Daoy (cell line): Measurements from ENCODE around the gene NME8. TPM values are rescaled to one million over a fixed set of nuclear protein-coding genes. Genes with fewer than 3 reads are reported as not detected.

ENCODE experiments used
- DNase-seq: peaks from one replicate; pipeline ENCODE4 v3.0.0-alpha.2; 2015; ENCODE audit warnings: low read depth
- total RNA-seq: library from RNA; depleted of rRNA; stranded (reverse); fragments of >200 nt; shearing (Covaris generic); gene quantifications from 2 replicates; pipeline ENCODE4 v1.2.3, GENCODE V29; 2014; rRNA removed

Gene NME8
- total RNA-seq, 1 experiment from 2014 or later: not detected

- no peak for DNase-seq
These were observed 84.1 kb downstream of the NME8 start for GRCh38 chr7:37932543-37932942.

- DNase-seq: no peak
These were observed 84.7 kb downstream of the NME8 start for GRCh38 chr7:37933018-37933566.

- peak; percentile 73 for DNase-seq
These were observed 94.7 kb downstream of the NME8 start for GRCh38 chr7:37942934-37943610.

GRCh38 chr7:37943905-37944736 lies 95.7 kb downstream of the NME8 start:
- DNase-seq: peak; percentile 40

- no peak for DNase-seq
These were observed 96.3 kb downstream of the NME8 start for GRCh38 chr7:37944737-37945054.

- DNase-seq: peak; percentile 39
These were observed 96.9 kb downstream of the NME8 start for GRCh38 chr7:37945336-37945735.

GRCh38 chr7:37947138-37947940 lies 98.9 kb downstream of the NME8 start:
- no peak for DNase-seq

GRCh38 chr7:37947941-37948210 lies 99.5 kb downstream of the NME8 start:
- no peak for DNase-seq

Other genes starting within 250 kb of the NME8 start
- not detected in 2 replicates for gene GPR141, start 164.8 kb upstream of the NME8 start, total RNA-seq
- 0.77 and 1.4 TPM in 2 replicates for gene SFRP4, start 68.2 kb downstream of the NME8 start, total RNA-seq
- gene EPDR1, start 72.0 kb downstream of the NME8 start, total RNA-seq: 69.0 and 75.9 TPM in 2 replicates